Thyroid gland (tissue), 4 donors: ENCODE results near the gene MOB2. TPM values are rescaled to one million over a fixed set of nuclear protein-coding genes. Genes with fewer than 3 reads are reported as not detected.

Source experiments
- DNase-seq, 2 donors: peaks; one replicate each; pipeline ENCODE4 v3.0.0-alpha.2; 2019
- H3K27ac ChIP-seq, 3 donors: fragments of 200-600 bp; sonication (generic); 1 replicate in 2 of 3; 2 replicates in 1 of 3; pipeline ENCODE4 v1.5.1; 2016 to 2019; ENCODE audit warnings: mild to moderate bottlenecking in 1 of 3, moderate library complexity in 1 of 3
- H3K27me3 ChIP-seq: fragments of 200-600 bp; sonication (generic); one replicate; pipeline ENCODE4 v1.5.1; 2019
- H3K36me3 ChIP-seq, 2 donors: fragments of 200-600 bp; sonication (generic); one replicate each; pipeline ENCODE4 v1.5.1; 2016 to 2019
- H3K4me1 ChIP-seq, 2 donors: fragments of 200-600 bp; sonication (generic); one replicate each; pipeline ENCODE4 v1.5.1; 2017 to 2019
- H3K4me3 ChIP-seq, 3 donors: fragments of 200-600 bp; sonication (generic); replicated peaks in 1 of 3; 1 replicate in 2 of 3; 2 replicates in 1 of 3; pipeline ENCODE4 v1.5.1; 2016; ENCODE audit warnings: mild to moderate bottlenecking in 1 of 3
- H3K9me3 ChIP-seq: fragments of 200-600 bp; sonication (generic); one replicate; pipeline ENCODE4 v1.5.1; 2017
- CTCF ChIP-seq, 6 experiments: fragments of 200-600 bp in 3 of 6; fragments of 450-650 bp in 3 of 6; sonication (generic) in 3 of 6; IDR thresholded peaks; one replicate each; pipeline ENCODE4 v1.5.1; 2016 to 2019; ENCODE audit warnings: antibody characterized with exemption in 6 of 6, mild to moderate bottlenecking in 2 of 6, inconsistent platforms in 1 of 6, moderate library complexity in 1 of 6
- POLR2A ChIP-seq, 2 donors: fragments of 450-650 bp; IDR thresholded peaks; one replicate each; pipeline ENCODE4 v1.6.1; 2017; ENCODE audit warnings: antibody characterized with exemption in 2 of 2, mild to moderate bottlenecking in 2 of 2, moderate library complexity in 1 of 2
- WGBS, 2 donors: methylation state at CpG; one replicate each; pipeline ENCODE4 v1.1.5; 2017; 5-methylcytosine and 5-hydroxymethylcytosine counted together
- intact Hi-C: fragments of 100-400 bp; cut with DNase I; formaldehyde crosslinking; loops from one replicate; pipeline ENCODE4 v1.15.1; 2023
- total RNA-seq, 4 donors: library from RNA; depleted of rRNA; stranded (reverse); fragments of >200 nt; gene quantifications; one replicate each; pipeline ENCODE4 v1.2.3, GENCODE V29; 2016

MOB2 gene
- total RNA-seq, 4 donors from 2014 or later = 25.6 to 45.8 (median 30.1) TPM

- DNase-seq = no peak
- Histone ChIP-seq H3K36me3 (no peaks in the 10 kb centered on the region), H3K27ac (no peak overlapping the region), H3K4me3 (no peak overlapping the region), H3K9me3 (no peaks in the 10 kb centered on the region), H3K4me1 (peaks cover 0 to 8% of the 10 kb centered on the region in 2 donors), H3K27me3 (no peaks in the 10 kb centered on the region)
- intact Hi-C loops = no loop called here
- WGBS, 2 donors = 71% methylated on average over 4 of the region's 9 CpGs; no CpG with 5 or more reads in 1 of the 2 donors
- no peak for TF ChIP-seq POLR2A (IDR thresholded peaks at IDR 0.05)
- TF ChIP-seq CTCF (IDR thresholded peaks at IDR 0.05) = no peak
These were observed 40.0 kb downstream of the MOB2 start for GRCh38 chr11:1446623-1447022.

- peaks cover 0 to 8% of the 10 kb centered on the region in 2 donors for H3K4me1 ChIP-seq
- H3K4me3 ChIP-seq = no peak overlapping the region
- H3K36me3 ChIP-seq = no peaks in the 10 kb centered on the region
- H3K9me3 ChIP-seq = no peaks in the 10 kb centered on the region
- intact Hi-C loops = no loop called here
- TF ChIP-seq POLR2A (IDR thresholded peaks at IDR 0.05) (no peak), CTCF (IDR thresholded peaks at IDR 0.05) (no peak)
- no peak overlapping the region for H3K27ac ChIP-seq
- 88 to 92% methylated on average over 12 to 16 of the region's 30 CpGs for whole genome bisulfite sequencing, 2 donors
- DNase-seq = no peak
- no peaks in the 10 kb centered on the region for H3K27me3 ChIP-seq
These were observed 40.7 kb downstream of the MOB2 start for GRCh38 chr11:1445741-1446445.

- H3K27me3 ChIP-seq = no peaks in the 10 kb centered on the region
- H3K4me1 ChIP-seq = peaks cover 0 to 8% of the 10 kb centered on the region in 2 donors
- H3K4me3 ChIP-seq = no peak overlapping the region
- TF ChIP-seq POLR2A (IDR thresholded peaks at IDR 0.05) (no peak), CTCF (IDR thresholded peaks at IDR 0.05) (no peak)
- H3K36me3 ChIP-seq = no peaks in the 10 kb centered on the region
- intact Hi-C loops = no loop called here
- no peak for DNase-seq
- WGBS, 2 donors = 72 to 76% methylated on average over 15 to 23 of the region's 32 CpGs
- H3K27ac ChIP-seq = no peak overlapping the region
- H3K9me3 ChIP-seq = no peaks in the 10 kb centered on the region
These were observed 41.7 kb downstream of the MOB2 start for GRCh38 chr11:1444823-1445422.

GRCh38 chr11:1444321-1444720 is 42.3 kb downstream of the MOB2 start:
- no peaks in the 10 kb centered on the region for H3K9me3 ChIP-seq
- no peak overlapping the region for H3K27ac ChIP-seq
- no peak for DNase-seq
- no peaks in the 10 kb centered on the region for H3K36me3 ChIP-seq
- intact Hi-C loops = no loop called here
- H3K4me3 ChIP-seq = no peak overlapping the region
- no peak for TF ChIP-seq CTCF (IDR thresholded peaks at IDR 0.05)
- H3K27me3 ChIP-seq = no peaks in the 10 kb centered on the region
- H3K4me1 ChIP-seq = peaks cover 0 to 3% of the 10 kb centered on the region in 2 donors
- WGBS, 2 donors = 39 to 42% methylated on average over 3 to 8 of the region's 11 CpGs

- Histone ChIP-seq H3K27me3 (no peaks in the 10 kb centered on the region), H3K4me3 (no peak overlapping the region), H3K9me3 (no peaks in the 10 kb centered on the region), H3K27ac (no peak overlapping the region), H3K4me1 (peaks cover 0 to 5% of the 10 kb centered on the region in 2 donors), H3K36me3 (no peaks in the 10 kb centered on the region)
- WGBS, 2 donors = 72 to 77% methylated on average over 5 to 8 of the region's 9 CpGs
- TF ChIP-seq CTCF (IDR thresholded peaks at IDR 0.05) = no peak
- intact Hi-C loops = no loop called here
- no peak for DNase-seq
These were observed 42.8 kb downstream of the MOB2 start for GRCh38 chr11:1443737-1444136.
